NCI-H2196 (cell line): ENCODE data around the gene DIS3L2.
"Not testable (repeated sequence)": the region's sequence is repeated elsewhere in the genome, so short reads cannot be mapped to it uniquely, and the experiment has no call there.

Experiments
- DNase-seq: peaks from one replicate; lab custom pipeline; 2025; ENCODE audit not compliant: unreplicated experiment; lab: John Stamatoyannopoulos, UW

The DIS3L2 gene

GRCh38 chr2:231928481-231928880 is 33.0 kb upstream of the DIS3L2 start:
- DNase-seq = no peak

GRCh38 chr2:231928901-231929725 is 32.4 kb upstream of the DIS3L2 start:
- DNase-seq = no peak

DNA sequence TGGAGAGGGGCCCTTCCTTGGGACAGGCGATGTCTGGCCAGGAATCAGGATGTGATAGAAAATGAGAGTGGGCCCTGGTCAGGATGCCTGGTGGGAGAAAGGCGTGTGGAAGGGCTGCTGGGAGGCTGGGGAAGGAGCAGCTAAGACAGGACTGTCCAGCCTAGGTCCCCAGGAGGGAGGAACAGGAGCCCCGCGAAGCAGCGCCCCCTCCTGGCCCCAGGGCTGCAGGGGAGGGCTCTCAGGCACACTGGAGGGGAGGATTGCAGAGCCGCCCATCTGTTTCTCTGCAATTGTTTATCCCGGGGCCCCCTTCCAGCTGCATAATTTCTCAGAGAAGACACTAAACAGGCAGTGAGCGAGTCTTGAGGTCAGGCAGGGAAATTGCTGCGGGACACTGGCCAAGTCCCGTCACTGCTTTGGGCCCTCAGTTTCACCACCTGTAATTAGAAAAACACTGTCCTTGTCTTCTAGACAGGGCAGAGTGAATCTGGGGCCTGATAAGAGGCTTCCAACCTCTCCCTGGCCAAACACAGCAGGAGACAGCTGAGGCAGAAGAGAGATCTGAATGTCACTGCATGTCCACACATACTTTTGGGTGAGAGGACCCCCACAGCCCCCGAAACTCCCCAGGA is 31.4 kb upstream of the DIS3L2 start:
- no peak for DNase-seq

GRCh38 chr2:231930593-231931281 is 30.8 kb upstream of the DIS3L2 start:
- DNase-seq = no peak

DNA sequence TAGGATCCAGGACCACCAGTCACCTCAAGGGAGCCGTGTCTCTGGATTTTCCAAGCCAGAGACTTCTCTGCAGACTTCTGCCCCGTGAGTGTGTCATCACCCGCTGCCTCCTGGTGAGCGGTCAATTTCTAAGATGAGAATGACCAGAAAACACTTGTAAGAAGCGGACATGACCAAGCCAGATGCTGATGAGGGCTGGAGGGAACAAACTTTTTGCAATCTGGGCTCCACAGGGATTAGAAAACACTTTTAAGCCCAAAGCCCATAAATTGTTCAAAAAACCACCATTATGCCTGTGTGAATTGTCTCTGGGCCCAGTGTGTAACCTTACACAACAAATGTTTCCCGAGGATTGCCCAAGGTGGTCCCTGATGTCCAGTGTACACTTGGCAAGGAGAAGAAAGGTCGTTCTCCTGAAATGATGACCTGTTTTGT is 30.0 kb upstream of the DIS3L2 start:
- DNase-seq = no peak

GRCh38 chr2:231932711-231932970 is 28.9 kb upstream of the DIS3L2 start:
- DNase-seq = no peak

GRCh38 chr2:231932985-231933915 is 28.3 kb upstream of the DIS3L2 start:
- DNase-seq = no peak

- DNase-seq = no peak
Observed at GRCh38 chr2:231933916-231934401, 27.6 kb upstream of the DIS3L2 start.

DNA sequence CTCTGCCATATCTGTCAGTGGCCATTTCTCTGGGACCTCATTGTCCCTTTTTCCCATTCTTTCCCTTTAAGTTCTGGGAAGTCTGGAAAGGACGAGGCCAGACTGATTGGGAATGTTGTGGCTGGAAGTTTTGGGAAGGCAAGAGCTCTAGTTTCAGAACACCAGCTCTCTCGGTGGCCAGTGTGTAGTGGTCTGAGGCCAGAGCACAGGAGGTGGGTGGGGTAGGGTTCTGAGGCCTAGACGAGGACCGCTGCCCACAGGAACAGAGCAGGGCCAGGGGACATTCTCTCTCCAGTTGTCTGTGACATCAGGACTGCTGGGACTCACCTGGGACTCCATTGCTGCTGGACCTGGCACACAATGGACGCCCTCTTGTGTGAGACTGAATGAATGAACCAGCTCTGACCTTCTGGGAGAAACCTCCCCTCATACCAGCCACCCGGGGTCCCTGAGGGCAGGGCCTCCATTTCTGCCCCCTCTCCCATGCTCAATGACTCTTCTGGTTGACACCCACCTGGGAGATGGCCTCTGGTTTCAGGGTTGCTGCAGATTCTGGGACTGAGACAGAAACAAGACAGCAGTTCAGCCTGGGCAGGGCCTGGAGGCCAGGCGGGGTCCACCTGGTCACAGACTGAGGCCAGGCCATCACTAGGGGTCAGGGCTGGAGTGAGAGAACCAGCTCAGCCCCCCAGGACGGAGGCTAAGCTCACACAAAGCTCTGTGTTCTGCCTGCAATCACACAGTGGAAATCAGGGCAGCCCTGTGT is 26.9 kb upstream of the DIS3L2 start:
- no peak for DNase-seq

- DNase-seq = no peak
Observed at GRCh38 chr2:231935207-231935524, 26.3 kb upstream of the DIS3L2 start.

DNA sequence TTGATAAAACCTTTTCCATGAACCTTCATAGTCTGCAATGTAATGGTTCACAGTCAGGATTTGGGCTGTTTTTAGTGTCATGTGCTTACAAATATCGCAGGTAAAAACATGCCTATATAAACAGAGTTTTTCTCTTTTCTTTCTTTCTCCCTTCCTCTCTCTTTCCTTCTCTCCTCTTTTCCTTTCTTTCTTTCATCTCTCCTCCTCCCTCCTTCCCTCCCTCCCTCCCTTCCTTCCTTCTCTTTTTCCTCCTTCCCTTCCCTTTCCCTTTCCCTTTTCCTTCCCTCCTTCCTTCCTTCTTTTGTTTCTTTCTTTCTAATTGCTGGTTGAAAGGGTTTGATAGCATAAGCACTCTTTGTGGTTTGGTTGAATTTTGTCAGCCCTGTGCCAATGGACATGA is 25.7 kb upstream of the DIS3L2 start:
- DNase-seq = no peak

DNA sequence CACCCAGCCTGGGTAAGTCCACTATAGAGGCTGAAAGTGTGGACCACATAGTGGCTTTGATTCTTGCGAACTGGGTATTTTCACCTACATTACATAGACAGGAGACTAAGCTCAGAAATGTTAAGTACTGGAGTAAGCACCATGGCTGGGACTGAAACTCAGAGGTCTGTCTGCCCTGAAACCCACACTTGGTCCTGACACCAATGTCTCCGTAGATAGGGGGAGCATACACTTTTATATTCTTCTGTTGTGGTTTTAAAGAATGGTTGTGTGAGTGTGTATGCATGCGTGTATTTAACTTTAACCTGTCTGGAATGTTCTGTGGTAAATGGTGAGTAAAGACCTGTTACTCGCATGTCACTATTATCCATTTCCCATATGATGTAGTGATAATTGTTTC is 25.0 kb upstream of the DIS3L2 start:
- no peak for DNase-seq

- no peak for DNase-seq
Observed at GRCh38 chr2:231937057-231937456, 24.5 kb upstream of the DIS3L2 start.

GRCh38 chr2:231939022-231939421 is 22.5 kb upstream of the DIS3L2 start:
- DNase-seq = no peak

DNA sequence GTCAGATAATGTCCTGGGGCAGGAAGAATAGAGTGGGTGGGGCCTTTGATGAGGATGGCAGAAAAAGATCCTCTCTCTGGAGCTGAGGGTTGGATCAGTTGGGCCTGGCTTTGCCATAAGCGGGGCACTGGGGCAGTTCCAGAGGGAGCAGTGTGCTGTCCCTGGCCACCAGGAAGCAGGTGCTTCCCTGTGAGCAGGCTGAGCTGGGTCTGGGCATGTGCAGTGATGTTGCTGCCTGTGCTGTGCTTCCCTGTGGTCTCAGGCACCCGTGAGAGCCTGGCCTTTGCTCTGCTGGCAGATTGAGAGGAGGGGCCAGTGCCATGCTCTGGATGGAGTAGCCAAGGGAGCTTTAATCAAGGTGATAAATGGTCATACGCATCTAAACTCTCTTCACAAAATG is 20.7 kb upstream of the DIS3L2 start:
- DNase-seq = no peak

- no peak for DNase-seq
Observed at GRCh38 chr2:231941673-231942072, 19.8 kb upstream of the DIS3L2 start.

GRCh38 chr2:231942180-231942579 is 19.3 kb upstream of the DIS3L2 start:
- DNase-seq = no peak

DNA sequence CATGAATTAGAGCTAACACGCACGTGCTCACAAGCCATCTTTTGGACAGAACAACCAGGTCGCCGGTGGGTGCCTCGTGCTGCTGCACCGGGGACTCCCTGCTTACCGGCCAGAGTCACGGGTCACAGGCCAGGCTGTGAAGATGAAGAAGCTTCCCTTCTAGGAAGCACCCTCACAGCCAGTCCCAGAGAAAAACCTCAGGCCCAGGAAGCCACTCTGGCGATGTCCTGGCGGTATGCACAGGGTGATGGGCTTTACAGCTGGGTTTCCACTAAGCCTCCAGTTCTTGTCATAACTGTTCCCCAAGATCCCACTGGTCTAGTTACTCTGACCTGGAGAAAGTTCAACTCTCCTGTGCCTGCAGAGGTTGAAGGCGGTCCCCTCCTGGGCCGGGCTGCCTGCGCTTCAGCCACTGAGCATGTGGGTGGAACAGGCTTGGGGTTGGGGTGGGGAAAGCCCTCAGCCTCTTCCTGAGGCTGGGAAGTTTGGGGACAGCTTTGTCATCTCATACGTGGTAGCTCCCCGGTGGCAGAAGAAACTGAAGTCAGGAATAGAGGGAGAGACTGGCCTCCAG is 15.2 kb upstream of the DIS3L2 start:
- DNase-seq = no peak

GRCh38 chr2:231947112-231947511 is 14.4 kb upstream of the DIS3L2 start:
- not testable (repeated sequence) for DNase-seq

GRCh38 chr2:231947694-231948093 is 13.8 kb upstream of the DIS3L2 start:
- DNase-seq = no peak
